Activated gamma-delta T cell treated with anti-CD3 and anti-CD28 coated beads, Interleukin-2, amount 50 U/mL, for 16 hours (primary cell): Measurements from ENCODE around the gene SLC7A1.
"Not testable (repeated sequence)": the region's sequence is repeated elsewhere in the genome, so short reads cannot be mapped to it uniquely, and the experiment has no call there.

Experiments used
- DNase-seq: peaks from one replicate; pipeline ENCODE4 v3.0.0-alpha.2; 2020; ENCODE audit warnings: low read depth

The SLC7A1 gene

DNA sequence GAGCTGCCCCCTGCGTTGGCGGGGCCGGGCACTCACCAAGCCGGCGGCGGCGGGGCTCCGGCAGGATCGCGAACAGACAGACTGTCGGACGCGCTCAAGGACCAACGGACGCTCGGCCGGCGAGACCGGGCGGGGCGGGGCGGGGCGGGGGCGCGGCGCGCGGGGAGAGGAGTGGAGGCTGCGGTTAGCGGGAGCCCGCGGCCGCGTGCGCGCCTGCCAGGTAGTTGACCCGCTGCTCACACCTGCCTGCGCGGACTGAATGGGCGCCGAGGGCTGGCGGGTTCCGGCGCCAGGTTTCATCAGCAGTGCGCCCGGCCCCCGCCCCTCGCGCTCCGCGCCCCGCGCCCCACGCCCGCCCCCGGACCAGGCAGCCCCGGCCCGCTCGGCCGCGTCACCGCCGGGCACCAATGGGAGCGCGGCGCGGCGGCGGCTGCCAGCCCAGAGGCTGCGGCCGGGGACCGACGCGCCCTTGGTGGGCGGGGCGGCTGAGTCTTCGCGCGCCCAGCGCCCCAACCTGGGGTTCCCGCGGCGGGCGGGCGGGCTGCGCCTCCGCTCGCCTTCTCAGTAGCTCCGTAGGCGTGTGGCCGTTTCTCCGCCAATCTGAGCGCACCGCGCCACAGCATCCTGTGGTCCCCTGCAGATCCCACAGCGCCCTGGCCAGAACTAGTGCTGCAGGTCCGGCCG lies at the start of gene SLC7A1:
Gene SLC7A1 (minus strand): TSS at position 309 of the 684 bp plus-strand sequence. CDS start 59,500 bp downstream, outside the sequence.
- peak; percentile 78 for DNase-seq

DNA sequence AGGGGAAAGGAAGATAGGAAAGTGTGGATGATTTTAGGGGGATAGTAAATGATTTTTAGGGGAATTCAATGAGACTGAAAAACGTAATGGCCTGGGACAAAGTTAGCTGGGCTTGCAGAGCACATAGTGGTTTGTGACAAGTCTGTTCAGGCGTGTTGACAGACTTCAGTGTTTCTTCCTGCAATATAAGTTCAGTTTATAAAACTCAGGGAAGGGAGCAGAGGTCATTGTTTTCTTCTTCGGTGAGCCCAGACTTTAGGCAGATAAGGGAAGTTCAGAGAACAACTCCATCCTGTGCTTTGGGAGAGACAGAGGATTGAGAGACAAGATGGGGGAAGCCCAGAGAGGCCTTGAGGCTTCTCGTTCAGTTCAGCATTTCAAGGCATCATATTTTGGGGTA lies 45.2 kb upstream of the SLC7A1 start:
- no peak for DNase-seq

DNA sequence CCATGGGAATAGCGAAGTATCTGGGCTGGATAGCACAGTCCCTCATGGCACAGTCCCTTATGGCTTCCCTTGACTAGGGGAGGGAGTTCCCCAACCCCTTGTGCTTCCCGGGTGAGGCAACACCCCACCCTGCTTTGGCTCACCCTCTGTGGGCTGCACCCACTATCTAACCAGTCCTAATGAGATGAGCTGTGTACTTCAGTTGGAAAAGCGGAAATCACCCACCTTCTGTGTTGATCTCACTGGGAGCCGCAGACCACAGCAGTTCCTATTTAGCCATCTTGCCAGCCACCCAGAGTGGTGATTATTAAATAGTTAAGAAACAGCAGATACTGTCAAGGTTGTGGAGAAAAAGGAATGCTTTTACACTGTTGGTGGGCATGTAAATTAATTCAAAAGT lies 41.3 kb upstream of the SLC7A1 start:
- DNase-seq, result not testable (repeated sequence)

DNA sequence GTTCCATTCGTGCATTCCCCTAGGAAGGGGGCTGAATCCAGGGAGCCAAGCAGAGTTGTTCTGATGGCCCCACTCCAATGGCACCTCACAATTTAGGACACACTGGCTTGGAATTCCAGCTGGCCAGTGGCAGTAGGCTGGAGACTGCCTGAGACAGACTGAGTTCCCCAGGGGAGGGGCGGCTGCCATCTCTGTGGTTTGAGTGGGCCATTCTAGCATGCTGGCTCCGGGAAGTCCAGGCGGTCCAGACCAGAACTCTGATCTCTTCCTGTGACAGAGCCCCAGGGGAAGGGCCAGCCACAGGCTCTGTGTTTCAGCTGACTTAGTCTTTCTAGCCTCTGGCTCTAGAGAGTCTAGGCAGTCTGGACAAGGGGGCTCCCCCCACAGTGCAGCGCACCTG lies 29.5 kb upstream of the SLC7A1 start:
- no peak for DNase-seq

DNA sequence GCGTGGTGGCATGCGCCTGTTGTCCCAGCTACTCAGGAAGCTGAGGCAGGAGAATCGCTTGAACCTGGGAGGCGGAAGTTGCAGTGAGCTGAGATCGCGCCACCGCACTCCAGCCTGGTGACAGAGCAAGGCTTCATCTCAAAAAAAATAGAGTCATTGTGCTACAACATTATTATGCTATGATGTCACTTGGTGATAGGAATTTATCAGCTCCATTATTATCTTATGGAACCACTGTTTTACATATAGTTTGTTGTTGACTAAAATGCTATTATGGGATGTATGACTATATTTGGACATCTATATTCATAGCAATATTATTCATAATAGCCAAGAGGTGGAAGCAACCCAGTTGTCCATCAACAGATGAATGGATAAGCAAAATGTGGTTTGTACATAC lies 26.4 kb upstream of the SLC7A1 start:
- DNase-seq, result no peak

DNA sequence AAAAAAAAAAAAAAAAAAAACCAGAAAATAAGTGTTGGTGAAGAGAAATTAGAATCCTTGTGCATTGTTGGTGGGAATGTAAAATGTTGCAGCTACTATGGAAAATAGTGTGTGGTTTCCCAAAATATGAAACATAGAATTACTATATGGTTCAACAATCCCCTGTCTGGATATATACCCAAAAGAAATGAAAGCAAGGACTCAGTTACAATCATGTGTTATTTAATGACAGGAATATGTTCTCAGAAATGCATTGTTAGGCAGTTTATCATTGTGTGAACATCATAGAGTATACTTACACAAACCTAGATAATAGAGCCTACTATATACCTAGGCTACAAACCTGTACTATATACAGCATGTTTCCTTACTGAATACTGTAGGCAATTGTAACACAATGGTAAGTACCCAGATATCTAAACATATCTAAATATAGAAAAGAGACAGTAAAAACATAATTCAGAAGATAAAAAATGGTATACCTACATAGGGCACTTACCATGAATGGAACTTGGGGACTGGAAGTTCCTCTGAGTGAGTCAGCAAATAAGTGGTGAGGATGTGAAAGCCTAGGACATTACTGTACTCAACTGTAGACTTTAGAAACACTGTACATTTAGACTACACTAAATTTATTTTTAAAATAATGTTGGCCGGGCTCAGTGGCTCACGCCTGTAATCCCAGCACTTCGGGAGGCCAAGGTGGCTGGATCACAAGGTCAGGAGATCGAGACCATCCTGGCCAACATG lies 25.7 kb upstream of the SLC7A1 start:
- no peak for DNase-seq

DNA sequence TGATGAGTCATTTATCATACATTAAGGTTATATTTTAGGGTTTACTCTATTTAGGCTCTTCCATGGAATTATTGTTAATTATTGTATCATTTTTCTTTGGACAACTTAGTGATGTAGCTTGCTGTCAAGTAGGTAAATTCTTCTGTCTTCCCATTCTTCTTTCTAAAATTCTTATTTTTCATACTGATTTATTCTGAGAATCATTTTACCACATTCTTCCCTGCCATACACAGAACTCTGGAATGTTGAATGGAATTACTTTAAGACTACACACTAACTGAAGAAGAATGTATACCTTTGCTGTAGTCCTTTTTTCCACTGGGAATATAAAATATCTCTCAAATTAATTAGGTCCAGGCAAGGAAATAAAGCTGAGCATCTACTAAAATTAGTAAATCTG lies 24.5 kb upstream of the SLC7A1 start:
- no peak for DNase-seq

DNA sequence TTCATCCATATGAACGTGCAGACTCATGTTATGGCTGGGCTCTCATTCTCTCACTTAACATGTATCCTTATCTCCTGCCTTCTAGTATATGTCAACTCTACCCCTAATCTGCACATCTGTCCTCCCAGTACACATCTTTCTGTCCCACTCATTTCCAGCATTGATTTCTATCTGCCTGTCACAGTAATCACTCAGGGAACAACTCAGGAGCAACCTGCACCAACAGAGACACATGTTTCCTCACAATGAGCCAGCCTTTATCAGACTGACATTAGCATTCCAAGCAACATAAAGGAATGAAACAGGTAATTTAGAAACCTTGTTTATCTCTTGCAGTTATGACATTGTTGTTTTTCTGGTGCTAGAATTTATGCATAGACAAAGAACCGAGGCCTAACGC lies 17.6 kb upstream of the SLC7A1 start:
- no peak for DNase-seq

DNA sequence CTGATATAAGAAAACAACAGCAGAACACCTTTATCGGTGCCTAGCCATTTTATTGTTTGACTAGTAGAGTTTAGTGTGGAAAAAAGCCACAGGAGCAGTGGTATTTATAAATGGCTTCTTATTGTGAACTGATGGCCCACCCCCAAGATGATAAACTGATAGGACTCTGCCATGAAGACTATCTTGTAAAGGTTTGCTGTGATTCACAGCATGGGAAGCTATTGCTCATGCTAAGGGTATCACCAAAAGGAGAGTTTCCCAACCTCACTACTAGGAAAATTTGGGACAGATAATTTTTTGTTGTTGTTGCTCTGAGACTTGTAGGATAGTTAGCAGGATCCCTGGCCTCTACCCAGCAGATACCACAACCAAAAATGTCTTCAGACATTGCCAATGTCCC lies 12.0 kb upstream of the SLC7A1 start:
- DNase-seq, result no peak

DNA sequence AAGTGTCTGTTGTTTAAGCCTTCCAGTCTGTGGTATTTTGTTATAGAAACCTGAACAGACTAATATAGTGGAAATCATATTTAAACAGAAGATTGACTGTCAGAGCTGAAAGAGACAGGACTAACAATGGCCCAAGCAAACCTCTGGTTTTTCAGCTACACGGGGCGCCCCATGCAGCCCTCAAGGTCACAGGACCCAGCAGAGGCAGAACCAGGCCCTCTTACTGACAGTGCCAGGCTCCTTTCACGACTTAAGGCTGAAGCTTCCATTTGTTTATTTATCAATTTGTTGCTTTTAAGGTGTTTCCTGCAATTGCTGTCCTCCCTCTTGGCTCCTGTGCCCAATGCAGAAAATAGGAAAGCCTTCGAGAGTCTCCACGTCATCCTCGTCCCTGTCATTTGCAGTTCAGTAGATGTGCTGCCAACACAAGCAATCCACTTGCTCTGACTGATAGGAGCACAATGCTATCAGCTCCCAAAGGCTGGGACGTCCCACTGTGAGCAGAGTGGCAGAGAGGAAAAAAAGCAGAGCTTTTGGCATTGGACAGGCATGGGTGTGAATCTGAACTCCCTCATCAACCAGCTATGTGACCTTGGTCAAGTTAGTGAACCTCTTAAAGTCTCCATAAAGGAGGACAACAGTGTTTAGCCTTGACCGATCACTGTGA lies 10.5 kb upstream of the SLC7A1 start:
- no peak for DNase-seq

DNA sequence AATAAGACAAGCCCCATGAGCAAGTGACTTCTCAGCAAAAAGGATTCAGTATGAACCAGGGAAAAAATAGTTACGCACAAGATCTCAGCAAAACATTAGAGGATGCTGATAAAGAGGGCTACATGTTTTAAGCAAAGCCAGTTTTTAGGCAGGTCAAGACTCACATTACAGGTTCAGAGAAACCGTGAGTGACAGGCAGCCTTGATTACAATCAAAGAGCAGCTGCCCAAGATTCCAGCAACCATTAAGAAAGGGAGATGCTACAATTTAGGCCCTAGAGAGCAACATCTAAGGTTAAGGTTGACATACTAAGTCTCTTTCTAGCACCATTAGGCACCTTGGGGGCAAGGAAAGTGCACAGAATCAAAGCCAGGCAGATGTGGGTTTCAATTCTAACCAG lies 2.8 kb upstream of the SLC7A1 start:
- no peak for DNase-seq

DNA sequence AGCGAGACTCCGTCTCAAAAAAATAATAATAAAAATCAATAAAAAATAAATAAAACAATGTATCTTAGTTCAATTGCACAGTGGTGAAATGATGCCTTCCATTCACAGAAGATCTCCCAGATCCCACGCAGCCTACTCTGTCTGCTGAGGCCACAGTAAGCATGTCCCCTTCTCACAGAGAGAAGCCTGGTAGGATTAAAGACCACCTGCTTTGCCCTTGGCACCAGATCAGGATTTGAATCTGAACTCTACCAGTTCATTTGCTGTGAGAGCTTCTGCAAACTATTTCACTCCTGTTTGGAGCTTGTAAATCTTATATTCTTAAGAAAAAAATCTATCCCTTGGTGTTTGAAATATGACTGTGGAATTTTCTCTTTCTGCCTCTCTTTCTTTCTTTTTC lies 2.2 kb upstream of the SLC7A1 start:
- no peak for DNase-seq

DNA sequence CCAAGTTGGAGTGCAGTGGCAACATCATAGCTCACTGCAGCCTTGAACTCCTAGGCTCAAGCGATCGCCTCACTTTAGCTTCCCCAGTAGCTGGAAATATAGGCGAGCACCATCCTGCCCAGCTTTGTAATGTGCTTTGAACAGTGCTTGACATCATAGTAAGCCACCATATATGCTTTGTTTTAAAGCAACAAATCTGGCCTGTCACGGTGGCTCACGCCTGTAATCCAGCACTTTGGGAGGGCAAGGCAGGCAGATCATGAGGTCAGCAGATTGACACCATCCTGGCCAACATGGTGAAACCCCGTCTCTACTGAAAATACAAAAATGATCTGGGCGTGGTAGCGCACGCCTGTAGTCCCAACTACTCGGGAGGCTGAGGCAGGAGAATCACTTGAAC lies 1.8 kb upstream of the SLC7A1 start:
- DNase-seq, result no peak

DNA sequence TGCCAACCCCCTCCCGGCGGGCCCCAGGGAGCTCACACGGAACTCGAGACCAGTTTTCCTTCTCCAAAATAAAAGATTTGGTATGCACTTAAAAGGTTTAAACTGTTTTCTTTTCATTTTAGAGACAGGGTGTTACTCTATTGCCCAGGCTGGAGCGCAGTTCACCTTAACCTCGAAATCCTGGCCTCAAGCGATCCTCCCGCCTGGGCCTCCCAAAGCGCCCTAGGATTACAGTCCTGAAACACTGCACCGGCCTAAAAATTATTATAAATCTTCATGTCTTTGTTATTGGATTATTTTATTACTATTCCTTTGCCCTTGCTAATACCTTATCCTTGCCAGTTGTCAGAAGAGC lies 553 bp upstream of the SLC7A1 start:
- DNase-seq, result no peak

DNA sequence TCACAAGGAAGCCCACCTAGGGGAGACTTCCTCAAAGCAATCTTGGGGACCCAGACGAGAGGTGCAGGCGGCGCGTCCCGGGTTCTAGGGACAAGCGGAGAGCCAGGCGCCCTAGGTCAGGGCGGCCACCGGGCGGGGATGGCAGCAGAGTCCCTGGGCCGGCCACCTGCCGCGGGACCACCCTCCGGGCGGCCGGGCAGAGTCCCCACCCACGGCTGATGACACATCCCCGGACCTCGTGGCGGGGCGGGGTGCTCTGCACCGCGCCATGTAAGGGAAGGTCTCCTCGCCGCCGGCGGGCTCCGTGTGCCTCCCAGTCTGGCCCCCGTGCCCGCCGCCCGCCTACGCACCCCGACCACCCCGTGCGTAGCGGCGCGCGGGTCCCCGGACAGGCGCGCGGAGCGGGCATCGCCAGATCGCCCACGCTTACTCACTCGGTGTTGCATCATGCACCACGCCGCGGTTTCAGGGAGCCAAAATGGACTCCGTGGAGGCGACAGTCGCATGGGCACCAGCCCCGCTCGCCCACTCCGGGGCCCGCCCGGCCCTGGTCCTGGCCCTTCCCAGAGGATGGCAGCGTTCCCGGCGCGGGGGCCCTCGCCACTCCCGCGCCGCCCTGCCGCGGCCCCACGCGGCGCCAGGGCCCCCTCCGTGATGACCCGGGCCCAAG lies 643 bp downstream of the SLC7A1 start:
- peak; percentile 49 for DNase-seq

DNA sequence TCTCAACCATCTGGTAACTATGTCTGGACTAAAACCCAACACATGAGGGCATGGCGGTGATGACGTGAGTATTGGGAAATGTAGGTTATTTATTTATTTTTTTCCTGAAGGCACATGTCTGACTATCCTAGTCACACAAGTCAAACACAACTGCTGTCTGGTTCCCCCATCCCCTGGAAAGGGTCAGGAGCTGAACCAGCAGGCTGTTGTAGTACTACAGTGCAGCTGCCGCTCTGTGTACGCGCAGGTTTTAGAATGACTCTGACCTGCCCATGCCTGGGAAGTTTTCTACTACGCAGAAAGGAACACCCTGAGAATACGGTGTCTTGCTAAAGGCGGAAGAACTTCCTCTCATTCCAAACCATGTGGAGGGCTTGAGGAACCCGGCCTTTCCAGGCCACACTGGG lies 1.2 kb downstream of the SLC7A1 start:
- DNase-seq, result peak; percentile 6

DNA sequence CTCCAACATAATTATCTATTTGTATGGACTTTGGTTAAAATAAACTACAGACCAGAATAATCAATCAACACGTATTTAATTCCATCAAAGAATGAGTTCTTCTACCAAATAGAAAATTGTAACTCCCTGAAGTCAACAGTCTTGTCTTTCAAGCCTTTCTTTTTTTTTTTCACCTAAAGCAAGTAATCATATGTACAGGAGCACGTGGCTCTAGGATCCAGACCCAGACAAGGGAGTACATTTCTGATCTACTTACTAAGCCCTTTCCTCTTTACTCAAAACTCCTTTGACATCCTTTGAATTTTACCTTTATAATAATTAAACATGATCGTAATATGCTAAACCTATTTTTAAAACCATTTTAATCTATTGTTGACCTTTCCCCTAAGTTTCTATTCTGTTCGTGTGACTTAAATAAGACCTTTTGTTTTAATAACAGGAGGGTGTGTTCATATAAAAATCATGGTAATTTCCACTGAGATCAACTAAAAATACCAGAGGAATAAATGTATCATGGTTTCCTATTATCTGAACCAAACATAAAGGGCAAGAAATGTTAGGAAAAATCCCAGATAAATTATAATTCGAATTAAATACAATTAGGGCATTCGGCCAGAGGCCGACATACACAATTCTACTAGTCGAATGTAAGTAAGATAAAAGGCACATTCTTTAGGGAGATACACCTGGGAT lies 1.7 kb downstream of the SLC7A1 start:
- DNase-seq, result no peak

DNA sequence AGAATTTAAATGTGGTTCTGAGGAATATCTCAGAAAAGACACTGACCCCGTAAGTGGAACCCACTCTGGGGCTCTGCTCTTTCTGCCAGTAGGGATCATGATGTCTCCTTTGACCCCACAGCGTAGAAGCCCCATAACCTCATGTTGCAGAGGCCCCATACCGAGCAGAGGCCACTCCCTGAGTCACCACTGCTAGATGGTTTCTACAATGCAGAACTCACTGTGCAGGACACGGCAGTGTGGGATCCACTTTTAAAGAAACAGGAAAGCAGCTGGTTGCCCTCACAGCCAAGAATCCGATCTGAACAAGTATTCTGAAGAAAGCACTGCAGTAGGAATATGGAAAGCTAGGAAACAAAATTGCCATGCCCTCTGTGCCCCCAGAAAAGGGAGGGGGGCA lies 4.2 kb downstream of the SLC7A1 start:
- no peak for DNase-seq

DNA sequence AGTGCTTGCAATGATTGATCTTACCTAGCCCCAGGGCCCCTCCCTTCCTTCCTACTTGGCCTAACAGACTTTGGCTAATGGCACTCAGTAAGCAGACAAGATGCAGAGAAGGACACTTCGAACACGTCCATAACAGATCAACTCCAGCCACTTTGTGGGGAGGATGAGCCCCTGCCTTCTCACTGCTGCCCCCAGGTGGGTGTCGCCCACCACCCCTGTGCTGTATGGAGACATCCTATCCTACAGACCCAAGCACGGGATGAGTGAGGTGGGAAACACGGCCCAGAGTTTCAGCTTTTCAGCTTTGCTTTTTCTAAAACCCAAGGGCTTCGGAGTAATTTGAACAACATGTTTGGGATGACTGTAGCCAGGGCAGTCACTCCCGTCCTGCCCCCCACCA lies 5.5 kb downstream of the SLC7A1 start:
- no peak for DNase-seq

DNA sequence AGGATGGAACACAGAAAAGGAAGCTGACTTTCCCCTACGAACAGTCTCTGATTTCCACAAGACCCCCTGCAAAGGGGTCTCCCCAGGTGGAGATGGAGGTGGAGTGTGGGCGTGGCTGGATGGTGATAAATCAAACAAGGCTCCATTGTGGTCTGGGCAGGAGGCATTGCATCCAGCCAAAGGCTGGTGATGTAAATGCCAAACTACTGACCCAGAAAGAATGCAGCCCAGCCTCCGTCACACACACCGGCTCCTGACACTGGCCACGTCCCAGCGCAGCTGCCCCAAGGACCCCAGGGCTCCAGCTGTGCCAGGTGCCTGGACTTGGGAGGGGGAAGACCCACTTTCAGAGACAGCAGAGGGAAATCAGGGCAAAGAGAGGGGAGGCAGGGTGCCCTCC lies 6.3 kb downstream of the SLC7A1 start:
- DNase-seq, result no peak

DNA sequence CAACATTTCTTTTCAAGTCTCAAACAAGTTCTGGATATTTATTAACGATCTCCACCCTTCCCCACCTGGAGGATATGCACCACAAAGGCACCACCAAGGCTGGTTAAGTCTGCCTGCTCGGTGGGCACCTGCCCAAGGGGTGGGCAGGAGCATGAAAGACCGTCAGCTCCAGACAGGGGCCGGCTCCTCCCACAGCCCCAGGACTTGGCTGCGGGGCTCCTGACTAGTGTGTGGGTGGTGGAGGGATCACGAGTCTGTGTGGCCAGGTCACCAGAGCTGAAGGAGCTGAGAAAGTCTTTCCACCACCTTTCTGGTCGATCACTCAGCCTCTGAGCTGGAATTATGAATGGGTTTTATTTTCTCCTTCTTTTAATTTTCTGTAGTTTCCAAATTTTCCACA lies 7.8 kb downstream of the SLC7A1 start:
- DNase-seq, result no peak

DNA sequence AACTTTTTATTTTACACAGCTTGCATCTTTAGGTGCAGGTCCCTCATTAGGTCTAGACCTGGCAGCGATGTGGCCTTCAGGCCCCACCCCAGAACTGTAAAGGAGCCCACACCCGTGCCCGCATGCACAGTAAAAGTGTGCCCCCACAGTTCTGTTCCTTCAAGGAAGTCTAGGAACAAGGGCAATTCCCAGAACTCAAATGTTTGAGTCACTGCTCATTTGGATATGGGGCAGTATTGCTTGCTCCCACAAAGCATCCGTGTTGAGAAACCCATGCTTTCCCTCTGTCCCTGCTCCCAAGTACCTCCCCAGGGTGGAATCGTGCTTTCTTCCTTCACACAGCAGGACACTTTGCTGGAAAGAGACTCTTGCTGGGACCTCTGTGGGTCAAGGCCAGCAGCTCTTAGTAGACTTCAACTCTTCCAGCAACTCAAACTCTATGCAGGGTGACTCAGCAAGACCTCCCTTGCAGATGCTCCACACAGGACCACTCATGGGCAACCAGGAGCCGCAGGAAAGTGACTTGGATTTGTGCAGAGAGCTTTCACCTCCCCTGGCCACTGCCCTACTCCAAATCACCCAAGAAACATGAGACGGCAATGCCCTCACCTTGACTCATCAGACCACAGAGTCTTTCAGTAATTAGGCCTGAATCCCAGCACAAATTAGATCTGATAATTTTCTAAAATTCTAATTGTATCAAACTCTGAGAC lies 12.3 kb downstream of the SLC7A1 start:
- DNase-seq, result no peak
